NOMO-1 (cell line): ENCODE measurements around the gene SIRT6.
"Not testable (repeated sequence)": the region's sequence is repeated elsewhere in the genome, so short reads cannot be mapped to it uniquely, and the experiment has no call there.

ENCODE experiments used
- DNase-seq, 2 experiments: peaks; one replicate each; lab custom pipeline; 2025; ENCODE audit not compliant: unreplicated experiment in 2 of 2; lab: John Stamatoyannopoulos, UW

SIRT6 gene

DNA sequence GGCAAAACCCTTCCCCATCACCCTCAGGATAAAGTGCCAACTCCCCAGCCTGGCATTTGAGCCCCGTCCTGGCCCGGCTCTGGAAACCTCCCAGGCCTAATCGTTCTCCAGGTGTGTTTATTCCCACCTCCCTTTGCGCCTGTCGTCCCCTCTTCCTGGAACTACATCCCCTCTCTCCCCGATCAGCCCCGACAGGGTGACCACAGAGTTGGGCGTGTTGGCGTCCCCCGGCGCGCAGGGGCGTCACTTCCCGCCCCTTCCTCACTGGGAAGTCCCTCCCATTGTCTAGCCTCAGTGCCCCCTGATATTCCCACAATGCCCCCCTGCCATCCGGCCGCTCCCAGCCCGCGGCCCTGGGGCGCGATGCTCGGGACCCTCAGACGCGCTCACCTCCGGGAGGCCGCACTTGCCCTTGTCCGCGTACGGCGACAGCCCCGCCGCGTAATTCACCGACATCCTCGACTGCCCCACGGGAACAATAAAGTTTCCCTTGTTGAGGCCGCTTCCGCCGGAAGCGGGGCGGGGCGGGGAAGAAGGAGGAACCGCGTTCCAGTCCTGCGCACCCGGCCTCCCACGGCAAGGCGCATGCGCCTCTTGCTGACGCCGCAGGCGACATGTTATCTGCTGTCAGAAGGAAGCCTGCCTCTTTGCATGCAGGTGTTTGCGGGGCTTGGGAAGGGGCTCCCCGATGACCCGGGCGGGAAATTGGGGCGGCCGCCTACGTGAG lies at the start of gene SIRT6, which contains the start of gene ANKRD24:
TSS of gene SIRT6 (minus strand) at position 480 of the 727 bp plus-strand sequence. CDS start at position 456, 24 bp downstream.
TSS of gene ANKRD24 (plus strand) at position 606 of the 727 bp plus-strand sequence. CDS start 3,737 bp downstream, outside the sequence.
- peak; percentile 93 to 94 for DNase-seq

DNA sequence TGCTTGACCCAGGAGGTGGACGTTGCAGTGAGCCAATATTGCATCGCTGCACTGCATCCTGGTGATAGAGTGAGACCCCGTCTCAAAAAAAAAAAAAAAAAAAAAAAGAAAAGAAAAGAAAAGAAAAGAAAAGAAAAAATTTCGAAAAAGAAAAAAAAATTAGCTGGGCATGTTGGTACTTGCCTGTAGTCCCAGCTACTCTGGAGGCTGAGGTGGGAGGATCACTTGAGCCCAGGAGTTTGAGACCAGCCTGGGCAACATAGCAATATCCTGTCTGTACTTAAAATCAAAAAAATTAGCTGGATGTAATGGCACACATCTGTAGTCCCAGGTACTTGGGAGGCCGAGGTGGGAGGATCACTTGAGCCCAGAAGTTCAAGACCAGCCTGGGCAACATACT lies 49.8 kb upstream of the SIRT6 start:
- DNase-seq, result not testable (repeated sequence)

DNA sequence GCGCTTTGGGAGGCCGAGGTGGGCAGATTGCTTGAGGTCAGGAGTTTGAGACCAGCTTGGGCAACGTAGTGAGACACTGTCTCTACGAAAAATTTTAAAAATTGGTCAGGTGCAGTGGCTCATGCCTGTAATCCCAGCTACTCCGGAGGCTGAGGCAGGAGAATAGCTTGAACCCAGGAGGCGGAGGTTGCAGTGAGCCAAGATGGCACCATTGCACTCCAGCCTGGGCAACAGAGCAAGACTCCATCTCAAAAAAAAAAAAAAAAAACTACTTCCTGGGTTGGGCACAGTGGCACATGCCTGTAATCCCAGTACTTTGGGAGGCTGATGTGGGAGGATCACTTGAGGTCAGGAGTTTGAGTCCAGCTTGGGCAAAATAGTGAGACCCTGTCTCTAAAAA lies 49.2 kb upstream of the SIRT6 start:
- not testable (repeated sequence) for DNase-seq

DNA sequence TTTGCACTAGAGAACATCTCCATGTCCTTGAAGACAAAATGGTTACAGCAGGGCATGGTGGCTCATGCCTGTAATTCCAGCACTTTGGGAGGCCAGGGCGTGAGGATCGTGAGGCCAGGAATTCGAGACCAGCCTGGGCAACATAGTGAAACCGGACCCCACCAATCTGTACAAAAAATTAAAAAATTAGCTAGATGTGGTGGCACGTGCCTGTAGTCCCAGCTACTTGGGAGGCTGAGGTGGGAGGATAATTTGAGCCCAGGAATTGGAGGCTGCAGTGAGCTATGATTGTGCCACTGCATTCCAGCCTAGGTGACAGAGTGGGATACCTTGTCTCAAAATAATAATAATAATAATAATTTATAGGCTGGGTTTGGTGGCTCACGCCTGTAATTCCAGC lies 47.9 kb upstream of the SIRT6 start:
- not testable (repeated sequence) for DNase-seq

DNA sequence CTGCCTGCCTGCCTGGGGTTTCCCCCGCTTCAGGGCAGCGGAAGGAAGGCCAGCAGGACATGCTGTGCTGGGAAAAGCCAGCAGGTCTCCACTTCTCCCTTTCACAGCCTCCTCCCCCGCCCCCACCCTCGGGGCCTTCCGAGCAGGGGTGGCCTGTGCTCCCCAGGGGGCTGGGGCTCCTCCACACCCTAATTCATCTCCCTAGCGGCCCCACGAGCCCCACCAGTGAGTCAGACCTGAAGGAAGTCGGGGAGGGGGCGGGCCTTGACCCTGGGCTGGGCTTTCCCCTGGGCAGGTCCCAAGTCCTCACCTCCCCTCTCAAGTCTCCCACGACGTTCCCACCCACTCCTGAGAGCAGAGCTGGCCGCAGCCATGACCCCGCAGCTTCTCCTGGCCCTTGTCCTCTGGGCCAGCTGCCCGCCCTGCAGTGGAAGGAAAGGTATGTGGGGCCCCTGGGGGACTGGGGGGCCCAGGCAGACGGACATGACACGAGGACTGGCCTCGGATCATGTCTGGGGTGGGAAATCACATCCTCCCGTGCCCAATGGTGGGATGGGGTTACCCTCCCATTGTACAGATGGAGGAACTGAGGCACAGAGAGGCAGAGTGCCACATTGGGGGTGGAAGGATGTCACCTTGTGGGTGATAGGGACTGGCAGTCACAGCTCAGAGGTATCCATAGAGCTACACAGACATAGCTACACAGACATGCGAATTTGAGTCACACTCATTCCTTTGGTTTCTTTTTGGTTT lies 47.0 kb upstream of the SIRT6 start, which contains the start of gene EBI3:
TSS of gene EBI3 (plus strand) at position 345 of the 753 bp plus-strand sequence. CDS start at position 373, 28 bp downstream.
- DNase-seq, result no peak

DNA sequence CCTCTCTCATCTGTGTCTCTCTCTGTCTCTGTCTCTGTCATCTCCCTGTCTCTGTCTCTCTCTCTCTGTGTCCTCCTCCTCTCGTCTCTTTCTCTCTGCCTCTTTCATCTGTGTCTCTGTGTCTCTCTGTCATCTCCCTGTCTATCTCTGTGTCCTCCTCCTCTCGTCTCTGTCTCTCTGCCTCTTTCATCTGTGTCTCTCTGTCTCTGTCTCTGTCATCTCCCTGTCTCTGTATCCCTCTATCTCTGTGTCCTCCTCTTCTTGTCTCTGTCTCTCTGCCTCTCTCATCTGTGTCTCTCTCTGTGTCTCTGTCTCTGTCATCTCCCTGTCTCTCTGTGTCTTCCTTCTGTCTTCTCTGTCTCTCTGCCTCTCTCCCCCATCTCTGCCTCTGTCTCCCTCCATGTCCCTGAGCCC lies 46.4 kb upstream of the SIRT6 start:
- DNase-seq, result no peak

DNA sequence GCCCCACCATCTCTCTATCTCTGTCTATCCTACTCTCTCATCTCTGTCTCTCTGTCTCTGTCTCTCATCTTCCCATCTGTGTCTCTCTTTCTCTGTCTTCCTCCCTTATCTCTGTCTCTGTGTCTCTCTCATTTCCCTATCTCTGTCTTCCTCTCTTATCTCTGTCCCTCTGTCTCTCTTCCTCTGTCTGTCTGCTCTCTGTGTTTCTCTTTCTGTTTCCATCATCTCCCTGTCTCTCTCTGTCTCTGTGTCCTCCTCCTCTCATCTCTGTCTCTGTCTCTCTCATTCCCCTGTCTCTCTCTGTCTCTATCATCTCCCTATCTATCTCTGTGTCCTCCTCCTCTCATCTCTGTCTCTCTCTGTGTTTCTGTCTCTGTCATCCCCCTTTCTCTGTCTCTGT lies 45.4 kb upstream of the SIRT6 start:
- DNase-seq, result no peak

DNA sequence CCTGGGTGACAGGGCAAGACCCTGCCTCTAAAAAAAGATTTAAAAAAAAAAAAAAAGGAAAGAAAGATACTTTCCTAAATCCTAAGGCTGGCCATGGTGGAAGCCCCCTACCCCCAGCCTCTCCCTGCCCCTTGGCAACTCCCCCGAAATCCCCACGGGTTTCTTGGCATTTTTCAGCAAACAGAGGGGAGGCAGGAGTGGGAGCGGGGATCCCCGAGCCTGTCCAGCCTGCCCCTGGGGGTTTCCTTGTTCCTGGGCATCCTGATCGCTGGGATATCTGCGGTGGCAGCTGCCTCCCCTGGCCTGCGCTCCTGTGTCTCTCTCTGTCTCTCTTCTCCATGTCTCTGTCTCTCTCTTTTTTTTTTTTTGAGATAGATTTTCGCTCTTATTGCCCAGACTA lies 43.5 kb upstream of the SIRT6 start:
- no peak for DNase-seq

DNA sequence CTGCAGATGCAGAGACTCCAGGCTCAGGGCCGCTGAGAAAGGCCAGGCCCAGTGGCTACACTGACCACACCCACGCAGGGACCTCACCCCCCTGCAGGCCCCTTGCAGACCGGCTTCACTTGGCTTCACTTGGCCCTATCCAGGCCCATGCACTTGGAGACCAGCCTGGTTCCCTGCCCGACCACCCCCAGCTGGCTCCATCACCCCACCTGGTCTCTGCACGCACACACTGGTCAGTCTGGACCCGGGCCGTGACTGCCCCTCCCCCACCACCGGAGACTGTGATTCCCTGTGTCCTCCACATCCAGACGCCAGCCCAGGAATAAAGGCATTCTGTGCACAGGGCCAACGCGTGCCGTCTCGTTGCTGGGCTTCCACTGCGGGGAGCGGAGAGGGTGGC lies 42.1 kb upstream of the SIRT6 start:
- no peak for DNase-seq

DNA sequence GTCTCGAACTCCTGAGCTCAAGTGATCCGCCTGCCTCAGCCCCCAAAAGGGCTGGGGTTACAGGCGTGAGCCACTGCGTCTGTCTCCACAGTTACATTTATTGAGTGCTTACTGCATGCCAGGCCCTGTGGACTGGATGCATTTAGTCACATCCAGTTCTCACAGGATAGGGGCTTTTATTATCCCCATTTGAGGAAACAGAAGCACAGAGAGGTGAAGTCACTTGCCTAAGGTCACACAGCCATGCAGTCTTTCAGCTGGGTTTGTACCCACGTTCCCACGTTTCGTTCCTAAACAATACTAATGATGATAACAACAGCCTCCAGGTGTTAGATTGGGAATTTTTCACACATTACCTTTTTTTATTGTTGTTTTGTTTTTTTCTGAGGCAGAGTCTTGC lies 37.8 kb upstream of the SIRT6 start:
- no peak for DNase-seq

DNA sequence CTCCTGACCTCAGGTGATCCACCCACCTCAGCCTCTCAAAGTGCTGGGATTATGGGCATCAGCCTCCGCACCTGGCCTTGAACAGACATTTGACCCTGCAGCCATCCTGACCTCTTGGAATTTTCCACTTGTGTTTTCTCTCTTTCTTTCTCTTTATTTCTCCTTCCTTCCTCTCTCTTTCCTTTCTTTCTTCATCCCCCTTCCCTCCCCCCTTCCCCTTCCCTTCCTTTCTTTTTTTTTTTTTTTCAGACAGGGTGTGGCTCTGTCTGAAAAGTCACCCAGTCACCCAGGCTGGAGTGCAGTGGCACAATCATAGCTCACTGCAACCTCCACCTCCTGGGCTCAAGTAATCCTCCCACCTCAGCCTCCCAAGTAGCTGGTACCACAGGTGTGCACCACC lies 36.2 kb upstream of the SIRT6 start:
- not testable (repeated sequence) for DNase-seq

DNA sequence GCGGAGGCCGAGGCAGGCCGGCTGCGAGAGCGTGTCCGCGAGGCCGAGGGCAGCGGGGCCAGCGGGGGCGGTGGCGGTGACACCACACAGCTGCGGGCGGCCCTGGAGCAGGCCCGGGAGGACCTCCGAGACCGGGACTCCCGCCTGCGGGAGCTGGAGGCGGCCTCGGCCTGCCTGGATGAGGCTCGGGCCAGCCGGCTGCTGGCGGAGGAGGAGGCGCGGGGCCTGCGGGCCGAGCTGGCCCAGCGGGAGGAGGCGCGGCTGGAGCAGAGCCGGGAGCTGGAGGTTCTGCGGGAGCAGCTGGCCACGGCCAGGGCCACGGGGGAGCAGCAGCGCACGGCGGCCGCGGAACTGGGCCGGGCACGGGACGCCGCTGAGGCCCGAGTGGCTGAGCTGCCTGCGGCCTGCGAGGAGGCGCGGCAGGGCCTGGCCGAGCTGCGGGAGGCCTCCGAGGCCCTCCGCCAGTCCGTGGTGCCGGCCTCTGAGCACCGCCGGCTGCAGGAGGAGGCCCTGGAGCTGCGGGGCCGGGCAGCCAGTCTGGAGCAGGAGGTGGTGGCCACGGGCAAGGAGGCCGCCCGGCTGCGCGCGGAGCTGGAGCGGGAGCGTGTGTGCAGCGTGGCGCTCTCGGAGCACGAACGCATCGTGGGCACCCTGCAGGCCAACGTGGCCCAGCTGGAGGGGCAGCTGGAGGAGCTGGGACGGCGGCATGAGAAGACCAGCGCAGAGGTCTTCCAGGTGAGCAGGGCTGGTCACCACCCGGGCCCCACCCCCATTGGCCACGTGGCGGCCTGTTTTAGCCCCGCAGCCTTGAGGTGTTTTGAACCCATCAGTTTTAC lies 35.3 kb upstream of the SIRT6 start:
- no peak for DNase-seq

DNA sequence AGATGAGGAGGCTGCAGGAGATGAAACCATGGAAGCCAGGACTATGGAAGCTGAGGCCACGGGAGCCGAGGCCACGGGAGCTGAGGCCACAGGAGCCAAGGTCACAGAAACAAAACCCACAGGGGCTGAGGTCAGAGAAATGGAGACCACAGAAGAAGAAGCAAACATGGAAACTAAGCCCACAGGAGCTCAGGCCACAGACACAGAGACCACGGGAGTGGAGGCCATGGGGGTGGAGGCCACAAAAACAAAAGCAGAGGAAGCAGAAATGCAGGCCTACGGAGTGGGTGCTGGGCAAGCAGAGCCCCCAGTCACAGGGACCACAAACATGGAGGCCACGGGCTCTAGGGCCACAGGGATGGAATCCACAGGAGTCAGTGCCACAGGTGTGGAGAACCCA lies 34.5 kb upstream of the SIRT6 start:
- no peak for DNase-seq

DNA sequence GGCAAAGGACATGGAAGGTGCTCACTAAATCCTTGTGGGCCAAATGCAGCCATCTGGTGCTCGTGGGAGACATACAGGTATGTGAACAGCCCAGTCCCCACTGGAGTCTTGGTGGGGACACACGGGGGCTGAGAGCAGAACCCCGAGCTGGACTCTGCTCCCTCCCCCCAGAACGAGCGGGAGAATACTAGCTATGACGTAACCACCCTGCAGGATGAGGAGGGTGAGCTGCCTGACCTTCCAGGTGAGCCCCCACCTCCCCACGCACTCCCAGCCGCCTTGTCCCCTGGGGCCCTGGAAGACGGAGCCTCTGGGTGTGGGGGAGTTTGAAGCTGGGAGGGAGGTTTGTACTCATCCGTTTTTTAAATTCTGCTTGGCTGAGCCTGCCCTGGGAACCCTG lies 33.4 kb upstream of the SIRT6 start:
- DNase-seq, result no peak

DNA sequence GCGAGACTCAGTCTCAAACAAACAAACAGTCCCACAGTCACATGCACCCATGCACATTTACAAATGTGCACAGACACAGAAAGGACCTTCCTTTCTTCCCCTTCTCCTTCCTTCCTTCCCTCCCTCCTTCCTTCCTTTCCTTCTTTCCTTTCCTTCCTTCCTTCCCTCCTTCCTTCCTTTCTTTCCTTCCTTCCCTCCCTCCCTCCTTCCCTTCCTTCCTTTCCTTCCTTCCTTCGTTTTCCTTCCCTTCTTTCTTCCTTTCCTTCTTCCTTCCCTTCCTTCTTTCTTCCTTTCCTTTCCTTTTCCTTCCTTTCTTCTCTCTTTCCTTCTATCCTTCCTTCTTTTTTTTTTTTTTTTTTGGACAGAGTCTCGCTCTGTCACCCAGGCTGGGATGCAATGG lies 30.8 kb upstream of the SIRT6 start:
- DNase-seq, result no peak

DNA sequence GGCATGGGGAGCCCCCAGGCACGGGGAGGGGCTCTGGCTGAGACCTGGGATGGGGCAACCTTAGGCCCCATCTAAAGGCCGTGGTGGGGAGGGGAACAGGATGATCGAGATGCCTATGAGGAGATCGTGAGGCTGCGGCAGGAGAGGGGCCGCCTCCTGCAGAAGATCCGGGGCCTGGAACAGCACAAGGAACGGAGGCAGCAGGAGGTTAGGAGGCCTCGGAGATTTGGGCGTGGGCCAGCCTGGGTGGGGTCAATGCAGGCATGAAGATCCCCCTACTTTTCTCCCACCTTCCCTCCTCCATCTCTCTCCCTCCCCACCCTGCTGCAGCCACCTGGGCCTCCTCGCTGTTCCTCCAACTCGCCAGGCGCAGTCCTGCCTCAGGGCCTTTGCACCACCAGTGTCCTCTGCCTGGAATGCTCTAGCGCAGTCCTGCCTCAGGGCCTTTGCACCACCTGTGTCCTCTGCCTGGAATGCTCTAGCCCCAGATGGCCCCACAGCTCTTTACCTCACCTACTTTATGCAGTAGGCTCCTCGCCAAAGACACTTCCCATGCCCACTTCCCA lies 27.9 kb upstream of the SIRT6 start:
- no peak for DNase-seq

DNA sequence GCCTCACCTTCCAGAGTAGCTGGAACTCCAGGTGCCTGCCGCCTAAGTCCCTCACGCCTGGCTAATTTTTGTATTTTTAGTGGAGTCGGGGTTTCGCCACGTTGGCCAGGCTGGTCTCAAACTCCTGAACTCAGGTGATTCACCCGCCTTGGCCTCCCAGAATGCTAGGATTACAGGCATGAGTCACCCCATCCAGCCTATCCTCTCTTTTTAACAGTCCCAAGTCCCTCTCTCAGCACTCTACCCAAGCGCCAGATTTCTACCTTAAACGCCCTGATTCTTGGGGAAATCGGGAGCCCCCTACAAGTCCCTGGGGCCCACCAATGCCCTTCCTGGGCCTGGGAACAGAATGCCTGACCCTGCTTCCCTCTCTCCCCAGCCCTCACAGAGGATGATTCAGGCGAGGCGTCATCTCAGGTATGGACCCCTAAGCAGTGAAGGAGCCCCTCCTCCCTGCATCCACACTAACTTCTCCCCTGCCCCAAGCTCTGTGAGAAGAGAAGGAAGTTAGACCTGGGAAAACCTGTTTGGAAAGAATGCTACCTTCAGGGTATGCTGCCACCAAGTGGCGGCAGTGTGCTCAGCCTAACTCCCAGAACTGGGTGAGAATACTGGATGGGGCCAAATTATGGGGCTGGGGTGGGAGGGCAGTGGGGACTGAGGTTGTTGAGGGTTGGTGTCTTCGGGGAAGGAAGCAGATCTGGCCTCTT lies 26.2 kb upstream of the SIRT6 start:
- DNase-seq, result peak in 1 of 2 experiments; percentile 13

DNA sequence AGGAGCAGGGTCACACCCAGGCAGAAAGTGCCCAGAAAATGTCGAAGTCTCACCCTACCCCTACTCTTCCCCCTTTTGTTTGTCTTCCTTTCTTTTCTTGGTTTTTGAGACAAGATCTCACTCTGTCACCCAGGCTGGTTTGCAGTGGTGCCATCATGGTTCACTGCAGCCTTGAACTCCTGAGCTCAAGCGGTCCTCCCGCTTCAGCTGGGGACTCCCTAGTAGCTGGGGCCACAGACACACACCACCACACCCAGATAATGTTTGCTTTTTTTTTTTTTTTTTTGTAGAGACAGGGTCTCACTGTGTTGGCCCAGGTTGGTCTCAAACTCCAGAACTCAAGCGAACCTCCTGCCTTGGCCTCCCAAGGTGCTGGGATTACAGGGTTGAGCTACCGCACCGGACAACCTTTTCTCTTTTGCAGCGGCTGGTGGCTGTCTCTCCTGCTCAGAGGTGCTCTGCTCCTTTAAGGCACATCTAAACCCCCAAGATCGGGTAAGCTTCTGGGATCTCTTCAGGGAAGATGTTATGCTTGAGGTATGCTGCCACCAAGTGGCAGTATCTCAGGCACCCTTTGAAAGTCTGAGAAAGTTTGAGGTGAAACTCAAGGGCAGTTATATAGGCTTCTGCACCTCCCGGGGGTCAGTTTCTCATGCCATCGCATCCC lies 24.6 kb upstream of the SIRT6 start:
- DNase-seq, result no peak

DNA sequence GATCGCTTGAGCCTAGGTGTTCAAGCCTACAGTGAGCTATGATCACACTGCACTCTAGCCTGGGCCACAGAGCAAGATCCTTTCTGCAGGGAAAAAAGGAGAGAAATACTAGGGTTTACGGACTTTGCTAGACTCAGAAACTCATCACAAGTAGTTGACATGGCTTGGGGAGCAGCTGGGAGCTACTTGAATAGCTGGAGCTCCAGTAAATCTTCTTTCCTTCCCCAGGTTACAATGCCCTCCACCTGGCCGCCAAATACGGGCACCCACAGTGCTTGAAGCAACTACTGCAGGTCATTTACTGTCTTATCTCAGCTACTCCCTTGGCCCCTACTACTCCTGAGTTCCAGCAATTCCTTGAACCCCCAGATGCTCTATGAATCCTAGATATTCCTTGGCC lies 19.4 kb upstream of the SIRT6 start:
- DNase-seq, result no peak
